HCT116 (cell line): ENCODE results near the gene DPYD. TPM values are rescaled to one million over a fixed set of nuclear protein-coding genes. Genes with fewer than 3 reads are reported as not detected.

Experiments
- ATAC-seq: fragments of 200-7000 bp; cut with Tn5 transposase; 2 replicates; pipeline ENCODE4 v1.9.1; 2020; ENCODE audit warnings: mild to moderate bottlenecking, moderate library complexity
- BruUV-seq: library from RNA; stranded (reverse); fragments of 400-500 nt; replicated peaks from 2 replicates; lab custom pipeline; 2021; lab: Mats Ljungman, UMichigan
- CTCF ChIA-PET: fragments of 300-600 bp; sonication (Branson Sonifier 250); formaldehyde crosslinking; loops from one replicate; lab custom pipeline; 2021; ENCODE audit warnings: antibody characterized with exemption; lab: Charles Lee
- POLR2A ChIA-PET: fragments of 300-600, 350-600 bp; sonication (Branson Sonifier 250); formaldehyde crosslinking; loops from one replicate; lab custom pipeline; 2021; ENCODE audit warnings: antibody characterized with exemption; lab: Charles Lee
- RAD21 ChIA-PET, 2 experiments: fragments of 300-600 bp; sonication (Branson Sonifier 250); formaldehyde crosslinking; loops; one replicate each; lab custom pipeline; 2023; ENCODE audit warnings: low total read pairs in 2 of 2; ENCODE audit not compliant: uncharacterized antibody in 2 of 2, unreplicated experiment in 2 of 2, low non-redundant PET in 1 of 2; lab: Charles Lee
- DNase-seq: peaks from one replicate; pipeline ENCODE4 v3.0.0-alpha.2; 2010; ENCODE audit warnings: low read depth, low spot score
- H2AFZ ChIP-seq: fragments of 200-600 bp; shearing (Covaris generic), sonication (generic); 2 replicates; pipeline ENCODE4 v1.6.1; 2017; ENCODE audit warnings: low read depth, mixed run types, mixed read lengths, antibody characterized with exemption, low read length; ENCODE audit not compliant: poor library complexity, severe bottlenecking
- H3K27ac ChIP-seq: 2 replicates; pipeline ENCODE4 v1.5.1; 2012; ENCODE audit warnings: low read depth, low read length
- H3K27me3 ChIP-seq: fragments of 200-600 bp; sonication (generic); 2 replicates; pipeline ENCODE4 v1.6.1; 2016; ENCODE audit warnings: mixed run types, low read length, mixed read lengths; ENCODE audit not compliant: insufficient read depth
- H3K36me3 ChIP-seq, 2 experiments: fragments of 200-500 bp in 1 of 2; fragments of 200-600 bp in 1 of 2; sonication (Bioruptor generic) in 1 of 2; sonication (generic) in 1 of 2; 2 replicates each; pipeline versions ENCODE4 v1.5.1 to v1.6.1; 2014 to 2016; ENCODE audit warnings: low read length in 2 of 2, inconsistent platforms in 1 of 2, mixed read lengths in 1 of 2, mixed run types in 1 of 2; ENCODE audit not compliant: insufficient read depth in 2 of 2, control insufficient read depth in 1 of 2
- H3K4me1 ChIP-seq, 2 experiments: fragments of 200-600 bp in 1 of 2; sonication (generic) in 1 of 2; 2 replicates each; pipeline versions ENCODE4 v1.5.1 to v1.6.1; 2012 to 2017; ENCODE audit warnings: low read length in 2 of 2, inconsistent platforms in 1 of 2, mild to moderate bottlenecking in 1 of 2, mixed read lengths in 1 of 2, mixed run types in 1 of 2, moderate library complexity in 1 of 2; ENCODE audit not compliant: insufficient read depth in 2 of 2, control insufficient read depth in 1 of 2
- H3K4me2 ChIP-seq: fragments of 200-600 bp; sonication (generic); 2 replicates; pipeline ENCODE4 v1.6.1; 2017; ENCODE audit warnings: mixed run types, low read length, mixed read lengths
- H3K4me3 ChIP-seq, 2 experiments: fragments of 200-600 bp in 1 of 2; sonication (generic) in 1 of 2; replicated peaks in 1 of 2; 2 replicates each; pipeline ENCODE4 v1.5.1; 2011 to 2016; ENCODE audit warnings: low read length in 2 of 2, control low read depth in 1 of 2, low read depth in 1 of 2, mild to moderate bottlenecking in 1 of 2, mixed read lengths in 1 of 2, mixed run types in 1 of 2
- H3K79me2 ChIP-seq: fragments of 200-600 bp; sonication (generic); 2 replicates; pipeline ENCODE4 v1.6.1; 2017; ENCODE audit warnings: mild to moderate bottlenecking, mixed run types, low read length, moderate library complexity, mixed read lengths; ENCODE audit not compliant: insufficient read depth
- H3K9ac ChIP-seq: fragments of 200-600 bp; sonication (generic); 2 replicates; pipeline ENCODE4 v1.6.1; 2016; ENCODE audit warnings: low read length, mixed read lengths
- H3K9me2 ChIP-seq: fragments of 200-600 bp; sonication (generic), shearing (Covaris generic); 2 replicates; pipeline ENCODE4 v1.6.1; 2017; ENCODE audit warnings: mixed run types, mild to moderate bottlenecking, moderate library complexity; ENCODE audit not compliant: insufficient read depth
- H3K9me3 ChIP-seq, 2 experiments: fragments of 200-500 bp in 1 of 2; fragments of 200-600 bp in 1 of 2; sonication (Bioruptor generic) in 1 of 2; sonication (generic) in 1 of 2; 2 replicates each; pipeline ENCODE4 v1.6.1; 2014 to 2017; ENCODE audit warnings: low read length in 2 of 2, mixed read lengths in 2 of 2, inconsistent platforms in 1 of 2, low read depth in 1 of 2, mild to moderate bottlenecking in 1 of 2, mixed run types in 1 of 2, moderate library complexity in 1 of 2; ENCODE audit not compliant: control insufficient read depth in 1 of 2, insufficient read depth in 1 of 2
- H4K20me1 ChIP-seq: fragments of 200-600 bp; sonication (generic), shearing (Covaris generic); 2 replicates; pipeline ENCODE4 v1.6.1; 2017; ENCODE audit warnings: mixed run types, mild to moderate bottlenecking, moderate library complexity; ENCODE audit not compliant: insufficient read depth
- CBX3 ChIP-seq: IDR thresholded peaks from 2 replicates; pipeline ENCODE4 v1.6.1; 2012; ENCODE audit warnings: low read depth
- CEBPB ChIP-seq: IDR thresholded peaks from 2 replicates; pipeline ENCODE4 v1.6.1; 2012; ENCODE audit warnings: low read depth
- EGR1 ChIP-seq: IDR thresholded peaks from 2 replicates; pipeline ENCODE4 v1.6.1; 2012; ENCODE audit warnings: low read depth
- ELF1 ChIP-seq: IDR thresholded peaks from 2 replicates; pipeline ENCODE4 v1.6.1; 2012; ENCODE audit warnings: low read depth, borderline replicate concordance
- EZH2 ChIP-seq: fragments of 200-600 bp; sonication (generic); IDR thresholded peaks from 2 replicates; pipeline ENCODE4 v1.6.1; 2017; ENCODE audit warnings: antibody characterized with exemption, mixed run types
- EZH2phosphoT487 ChIP-seq: fragments of 200-600 bp; IDR thresholded peaks from 2 replicates; pipeline ENCODE4 v1.6.1; 2018; ENCODE audit warnings: antibody characterized with exemption, borderline replicate concordance
- FOSL1 ChIP-seq: IDR thresholded peaks from 2 replicates; pipeline ENCODE4 v1.6.1; 2012; ENCODE audit warnings: low read depth
- JUND ChIP-seq: IDR thresholded peaks from 2 replicates; pipeline ENCODE4 v1.6.1; 2012
- MAX ChIP-seq: IDR thresholded peaks from 2 replicates; pipeline ENCODE4 v1.6.1; 2012
- POLR2A ChIP-seq: IDR thresholded peaks from 2 replicates; pipeline ENCODE4 v1.7.0; 2011; ENCODE audit warnings: borderline replicate concordance; ENCODE audit not compliant: insufficient read depth, insufficient read length; ENCODE audit errors: extremely low read depth
- RAD21 ChIP-seq: IDR thresholded peaks from 2 replicates; pipeline ENCODE4 v1.6.1; 2012; ENCODE audit warnings: low read depth, mild to moderate bottlenecking
- SRF ChIP-seq: IDR thresholded peaks from 2 replicates; pipeline ENCODE4 v1.6.1; 2012; ENCODE audit warnings: low read depth
- TCF7L2 ChIP-seq: IDR thresholded peaks from 2 replicates; pipeline ENCODE4 v1.7.0; 2011; ENCODE audit warnings: borderline replicate concordance, inconsistent platforms; ENCODE audit not compliant: insufficient read depth, insufficient read length; ENCODE audit errors: extremely low read depth
- YY1 ChIP-seq: IDR thresholded peaks from 2 replicates; pipeline ENCODE4 v1.6.1; 2011; ENCODE audit warnings: low read length, low read depth, moderate library complexity, mild to moderate bottlenecking; ENCODE audit not compliant: insufficient replicate concordance; ENCODE audit errors: extremely low read depth
- ZFX ChIP-seq: fragments of 450-650 bp; IDR thresholded peaks from 2 replicates; pipeline ENCODE4 v1.6.1; 2017
- ZNF274 ChIP-seq: fragments of 200-500 bp; sonication (Bioruptor generic); IDR thresholded peaks from 2 replicates; pipeline ENCODE4 v1.6.1; 2014; ENCODE audit warnings: mild to moderate bottlenecking, low read depth, low read length, inconsistent platforms
- intact Hi-C: fragments of 100-400 bp; cut with micrococcal nuclease; formaldehyde crosslinking; loops from 2 replicates; pipeline ENCODE4 v1.10.0; 2022
- total RNA-seq: library from RNA; stranded (reverse); gene quantifications from one replicate; pipeline ENCODE4 v1.2.1, GENCODE V29; 2021; ENCODE audit not compliant: unreplicated experiment
- TF ChIP-seq, protein P1 (sequence below): IDR thresholded peaks from 2 replicates; pipeline ENCODE4 v1.6.1; 2012
- TF ChIP-seq, protein P2 (sequence below), 3 experiments: fragments of 200-600 bp in 1 of 3; sonication (generic) in 1 of 3; IDR thresholded peaks in 2 of 3; conservative IDR thresholded peaks in 1 of 3; 2 replicates each; pipeline ENCODE4 v1.5.1; 2012 to 2017; ENCODE audit warnings: low read depth in 2 of 3, low read length in 2 of 3, antibody characterized with exemption in 1 of 3, borderline replicate concordance in 1 of 3, control low read depth in 1 of 3, mild to moderate bottlenecking in 1 of 3, mixed read lengths in 1 of 3, mixed run types in 1 of 3, moderate library complexity in 1 of 3; ENCODE audit not compliant: insufficient read depth in 1 of 3

DPYD gene
- total RNA-seq, 1 experiment from 2014 or later = 1.7 TPM

DNA sequence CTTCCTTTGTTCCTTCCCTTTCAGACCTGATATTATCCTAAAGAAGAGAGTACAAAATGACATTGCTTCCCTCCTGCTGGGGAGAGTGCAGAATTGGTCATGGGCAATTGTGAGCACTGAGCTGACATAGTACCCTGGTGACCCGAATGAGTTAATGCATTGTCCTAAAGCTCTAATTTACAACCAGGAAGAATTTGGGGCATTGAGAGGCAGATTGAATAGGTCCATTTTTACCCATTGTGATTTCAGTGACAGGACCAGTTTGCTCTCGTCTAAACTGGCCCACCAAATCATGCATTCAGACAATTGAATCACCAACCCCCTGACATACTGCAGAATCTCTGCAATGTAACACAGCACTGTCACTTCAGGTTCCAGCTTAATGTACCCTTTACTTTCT, 497.4 kb downstream of the DPYD start:
- BruUV-seq = no TSS peak
- Histone ChIP-seq H3K4me3 (no peak overlapping the region), H3K27ac (no peak overlapping the region), H3K9ac (no peak overlapping the region), H3K36me3 (no peaks in the 10 kb centered on the region), H3K79me2 (no peaks in the 10 kb centered on the region), H3K4me2 (no peak overlapping the region), H4K20me1 (no peaks in the 10 kb centered on the region), H3K9me2 (no peaks in the 10 kb centered on the region), H3K9me3 (no peaks in the 10 kb centered on the region), H3K4me1 (no peaks in the 10 kb centered on the region), H3K27me3 (no peaks in the 10 kb centered on the region), H2AFZ (no peak overlapping the region)
- POLR2A ChIA-PET = no interaction called here
- DNase-seq (no peak), ATAC-seq (no peak)
- intact Hi-C loops = no loop called here
- CTCF ChIA-PET = no interaction called here
- RAD21 ChIA-PET = no interaction called here
- TF ChIP-seq ZFX (no peak), MAX (no peak), ZNF274 (no peak), TCF7L2 (no peak), JUND (no peak), YY1 (no peak), SRF (no peak)

- BruUV-seq = no TSS peak
- no peak for TF ChIP-seq FOSL1
- no peak for TF ChIP-seq EGR1
- no peak for TF ChIP-seq EZH2phosphoT487
- TF ChIP-seq RAD21 = no peak
- TF ChIP-seq EZH2 = no peak
- TF ChIP-seq MAX = no peak
- no peak for TF ChIP-seq CEBPB
- TF ChIP-seq ZFX = no peak
- no peak for TF ChIP-seq POLR2A
- no peak for TF ChIP-seq TCF7L2
- TF ChIP-seq, protein P1, sequence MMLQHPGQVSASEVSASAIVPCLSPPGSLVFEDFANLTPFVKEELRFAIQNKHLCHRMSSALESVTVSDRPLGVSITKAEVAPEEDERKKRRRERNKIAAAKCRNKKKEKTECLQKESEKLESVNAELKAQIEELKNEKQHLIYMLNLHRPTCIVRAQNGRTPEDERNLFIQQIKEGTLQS = no peak
- TF ChIP-seq YY1 = no peak
- no peak for TF ChIP-seq CBX3
- no peak for TF ChIP-seq ELF1
- TF ChIP-seq, protein P2, sequence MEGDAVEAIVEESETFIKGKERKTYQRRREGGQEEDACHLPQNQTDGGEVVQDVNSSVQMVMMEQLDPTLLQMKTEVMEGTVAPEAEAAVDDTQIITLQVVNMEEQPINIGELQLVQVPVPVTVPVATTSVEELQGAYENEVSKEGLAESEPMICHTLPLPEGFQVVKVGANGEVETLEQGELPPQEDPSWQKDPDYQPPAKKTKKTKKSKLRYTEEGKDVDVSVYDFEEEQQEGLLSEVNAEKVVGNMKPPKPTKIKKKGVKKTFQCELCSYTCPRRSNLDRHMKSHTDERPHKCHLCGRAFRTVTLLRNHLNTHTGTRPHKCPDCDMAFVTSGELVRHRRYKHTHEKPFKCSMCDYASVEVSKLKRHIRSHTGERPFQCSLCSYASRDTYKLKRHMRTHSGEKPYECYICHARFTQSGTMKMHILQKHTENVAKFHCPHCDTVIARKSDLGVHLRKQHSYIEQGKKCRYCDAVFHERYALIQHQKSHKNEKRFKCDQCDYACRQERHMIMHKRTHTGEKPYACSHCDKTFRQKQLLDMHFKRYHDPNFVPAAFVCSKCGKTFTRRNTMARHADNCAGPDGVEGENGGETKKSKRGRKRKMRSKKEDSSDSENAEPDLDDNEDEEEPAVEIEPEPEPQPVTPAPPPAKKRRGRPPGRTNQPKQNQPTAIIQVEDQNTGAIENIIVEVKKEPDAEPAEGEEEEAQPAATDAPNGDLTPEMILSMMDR (IDR thresholded peaks at IDR 0.05 in 2 of 3, conservative IDR thresholded peaks at IDR 0.05 in 1 of 3; ENCODE audit: borderline replicate concordance in 1 of 3, insufficient read depth in 1 of 3, low read depth in 2 of 3, low read length in 2 of 3) = no peak
- no peak for TF ChIP-seq ZNF274
- no peak overlapping the region for H3K4me2 ChIP-seq
- intact Hi-C loops = no loop called here
- ChIA-PET CTCF (no interaction called here), POLR2A (no interaction called here), RAD21 (no interaction called here)
- no peaks in the 10 kb centered on the region for H3K79me2 ChIP-seq
- no peak overlapping the region for H2AFZ ChIP-seq
- H3K27ac ChIP-seq = no peak overlapping the region
- no peaks in the 10 kb centered on the region for H3K27me3 ChIP-seq
- H3K4me1 ChIP-seq = no peaks in the 10 kb centered on the region
- DNase-seq (no peak), ATAC-seq (no peak)
- no peaks in the 10 kb centered on the region for H3K9me3 ChIP-seq
- no peak overlapping the region for H3K9ac ChIP-seq
- no peaks in the 10 kb centered on the region for H3K36me3 ChIP-seq
- no peaks in the 10 kb centered on the region for H4K20me1 ChIP-seq
- no peaks in the 10 kb centered on the region for H3K9me2 ChIP-seq
- no peak overlapping the region for H3K4me3 ChIP-seq
These were observed 503.2 kb downstream of the DPYD start for GRCh38 chr1:97417661-97418060.
